Endothelial cell of umbilical vein (primary cell): ENCODE measurements around the gene SS18L1. TPM values are rescaled to one million over a fixed set of nuclear protein-coding genes. Genes with fewer than 3 reads are reported as not detected.

ENCODE experiments used
- BruUV-seq: library from RNA; stranded (reverse); fragments of 400-500 nt; replicated peaks from 2 replicates; lab custom pipeline; 2021; lab: Mats Ljungman, UMichigan
- CTCF ChIA-PET: fragments of 300-600, 350-600 bp; sonication (Branson Sonifier 250); formaldehyde crosslinking; loops from one replicate; lab custom pipeline; 2021; ENCODE audit warnings: antibody characterized with exemption, inconsistent platforms; lab: Charles Lee
- POLR2A ChIA-PET: fragments of 300-600, 350-600 bp; sonication (Branson Sonifier 250); formaldehyde crosslinking; loops from one replicate; lab custom pipeline; 2021; ENCODE audit warnings: antibody characterized with exemption, inconsistent platforms; lab: Charles Lee
- DNase-seq: peaks from one replicate; pipeline ENCODE4 v3.0.0-alpha.2; 2011; ENCODE audit warnings: low read depth, low spot score
- FAIRE-seq: peaks from 2 replicates; lab custom pipeline; 2011; peaks lifted over from hg19 to GRCh38; lab: Jason Lieb, UNC
- H2AFZ ChIP-seq: 2 replicates; pipeline ENCODE4 v1.6.0; 2012; ENCODE audit warnings: low read depth, low read length, control low read depth, inconsistent platforms
- H3K27ac ChIP-seq: 2 replicates; pipeline ENCODE4 v1.5.1; 2011; ENCODE audit warnings: low read depth, mild to moderate bottlenecking, control low read depth, low read length, moderate library complexity; ENCODE audit not compliant: insufficient read depth
- H3K27me3 ChIP-seq, 2 experiments: 2 replicates each; pipeline versions ENCODE4 v1.6.0 to v1.6.1; 2011; ENCODE audit warnings: low read length in 2 of 2, mixed read lengths in 1 of 2; ENCODE audit not compliant: control insufficient read depth in 2 of 2, insufficient read depth in 2 of 2
- H3K36me3 ChIP-seq, 2 experiments: 2 replicates in 1 of 2; 3 replicates in 1 of 2; pipeline ENCODE4 v1.5.1; 2011; ENCODE audit warnings: low read length in 2 of 2, mild to moderate bottlenecking in 1 of 2, moderate library complexity in 1 of 2; ENCODE audit not compliant: control insufficient read depth in 2 of 2, insufficient read depth in 2 of 2; ENCODE audit errors: extremely low read depth in 1 of 2
- H3K4me1 ChIP-seq: 3 replicates; pipeline ENCODE4 v1.5.1; 2011; ENCODE audit warnings: mild to moderate bottlenecking, low read length; ENCODE audit not compliant: control insufficient read depth, insufficient read depth; ENCODE audit errors: extremely low read depth
- H3K4me2 ChIP-seq: 2 replicates; pipeline ENCODE4 v1.6.1; 2011; ENCODE audit warnings: low read length, control low read depth, mixed read lengths; ENCODE audit not compliant: insufficient read depth
- H3K4me3 ChIP-seq, 3 experiments: fragments of 200-600 bp in 1 of 3; sonication (generic), shearing (Covaris generic) in 1 of 3; replicated peaks in 1 of 3; 2 replicates each; pipeline ENCODE4 v1.5.1; 2011 to 2016; ENCODE audit warnings: control low read depth in 3 of 3, low read length in 3 of 3, mild to moderate bottlenecking in 2 of 3, inconsistent platforms in 1 of 3, low read depth in 1 of 3, moderate library complexity in 1 of 3; ENCODE audit not compliant: insufficient read depth in 1 of 3
- H3K79me2 ChIP-seq: 2 replicates; pipeline ENCODE4 v1.6.0; 2012; ENCODE audit warnings: low read length, inconsistent platforms; ENCODE audit not compliant: control insufficient read depth, insufficient read depth
- H3K9ac ChIP-seq: replicated peaks from 2 replicates; pipeline ENCODE3; 2011; ENCODE audit warnings: low read length, control low read depth; ENCODE audit not compliant: insufficient read depth; ENCODE audit errors: extremely low read depth
- H3K9me1 ChIP-seq: replicated peaks from 3 replicates; pipeline ENCODE4 v1.6.0; 2011; ENCODE audit warnings: mild to moderate bottlenecking, low read length; ENCODE audit not compliant: control insufficient read depth, insufficient read depth; ENCODE audit errors: extremely low read depth
- H3K9me3 ChIP-seq: replicated peaks from 2 replicates; pipeline ENCODE4 v1.5.1; 2012; ENCODE audit warnings: low read length, inconsistent platforms; ENCODE audit not compliant: control insufficient read depth, insufficient read depth
- H4K20me1 ChIP-seq: replicated peaks from 2 replicates; pipeline ENCODE3; 2011; ENCODE audit warnings: mild to moderate bottlenecking, low read length; ENCODE audit not compliant: control insufficient read depth, insufficient read depth; ENCODE audit errors: extremely low read depth
- EZH2 ChIP-seq: IDR thresholded peaks from 2 replicates; pipeline ENCODE4 v1.6.1; 2012; ENCODE audit warnings: borderline replicate concordance, low read depth, mild to moderate bottlenecking, moderate library complexity, low read length, inconsistent platforms; ENCODE audit not compliant: severe bottlenecking
- FOS ChIP-seq: IDR thresholded peaks from 2 replicates; pipeline ENCODE4 v1.6.1; 2011; ENCODE audit warnings: mild to moderate bottlenecking, low read length, moderate library complexity, borderline replicate concordance; ENCODE audit not compliant: insufficient read depth
- GATA2 ChIP-seq: IDR thresholded peaks from 2 replicates; pipeline ENCODE4 v1.7.0; 2011; ENCODE audit warnings: low read depth, mild to moderate bottlenecking, moderate library complexity, mixed read lengths, low read length; ENCODE audit not compliant: insufficient read length, insufficient read depth
- JUN ChIP-seq: IDR thresholded peaks from 2 replicates; pipeline ENCODE4 v1.6.1; 2011; ENCODE audit warnings: borderline replicate concordance, low read depth; ENCODE audit not compliant: insufficient read length, insufficient read depth
- MYC ChIP-seq: IDR thresholded peaks from one replicate; pipeline ENCODE4 v1.6.1; 2011; ENCODE audit warnings: mild to moderate bottlenecking, low read depth, low read length
- POLR2A ChIP-seq: IDR thresholded peaks from 2 replicates; pipeline ENCODE4 v1.6.1; 2012; ENCODE audit warnings: low read depth, mild to moderate bottlenecking, control low read depth, low read length
- POLR2AphosphoS5 ChIP-seq: IDR thresholded peaks from 2 replicates; pipeline ENCODE4 v1.6.1; 2012; ENCODE audit warnings: low read depth, mild to moderate bottlenecking, control low read depth, low read length, moderate library complexity; ENCODE audit not compliant: insufficient read depth
- dilution Hi-C: fragments of 300-500 bp; cut with MboI; formaldehyde crosslinking; loops from one replicate; pipeline ENCODE4 v1.15.0; 2019; ENCODE audit warnings: low sequenced_read_pairs; ENCODE audit not compliant: extremely low pct_ligation_motif_present
- intact Hi-C: fragments of 100-400 bp; cut with micrococcal nuclease; formaldehyde crosslinking; loops from one replicate; pipeline ENCODE4 v1.10.0; 2022
- polyA plus RNA-seq, 4 experiments: library from polyadenylated mRNA; depleted of rRNA in 3 of 4; stranded (reverse) in 3 of 4; unstranded in 1 of 4; fragments of >200 nt; gene quantifications; 2 replicates each; pipeline versions ENCODE4 v1.2.1 to v1.2.3, GENCODE V29; 2011 to 2012; ENCODE audit warnings: missing spikeins in 1 of 4
- total RNA-seq: library from RNA; stranded (reverse); gene quantifications from 2 replicates; pipeline ENCODE4 v1.2.3, GENCODE V29; 2021
- TF ChIP-seq, protein P1 (sequence below): IDR thresholded peaks from 2 replicates; pipeline ENCODE4 v1.6.1; 2011; ENCODE audit not compliant: insufficient read depth, insufficient read length
- TF ChIP-seq, protein P2 (sequence below), 2 donors: IDR thresholded peaks; 1 replicate in 1 of 2; 2 replicates in 1 of 2; pipeline ENCODE4 v1.5.1; 2011; ENCODE audit warnings: low read length in 2 of 2, mild to moderate bottlenecking in 2 of 2, moderate library complexity in 2 of 2, control low read depth in 1 of 2, inconsistent platforms in 1 of 2, low read depth in 1 of 2; ENCODE audit not compliant: insufficient read depth in 1 of 2; ENCODE audit errors: extremely low read depth in 1 of 2

Gene SS18L1
- total and polyA plus RNA-seq, 2 donors (not counting 3 experiments of a cell fraction or from before 2014, with no cell fraction given), result 15.4 to 21.7 TPM

DNA sequence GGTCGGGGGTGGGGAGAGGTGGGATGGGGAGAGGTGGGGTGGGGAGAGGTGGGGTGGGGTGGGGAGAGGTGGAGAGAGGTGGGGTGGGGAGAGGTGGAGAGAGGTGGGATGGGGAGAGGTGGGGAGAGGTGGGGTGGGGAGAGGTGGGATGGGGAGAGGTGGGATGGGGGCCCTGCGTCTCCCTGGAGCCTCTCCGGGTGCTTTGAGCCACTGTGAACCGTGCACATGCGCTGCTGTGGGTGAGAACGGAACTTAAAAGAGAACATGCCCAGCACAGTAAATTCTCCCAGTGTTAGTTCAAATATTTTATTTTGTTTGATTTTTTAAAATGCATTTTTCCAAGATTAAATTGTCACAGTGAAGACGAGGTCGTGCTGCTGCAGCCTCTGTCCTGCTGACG, 16.7 kb downstream of the SS18L1 start:
- BruUV-seq, result no TSS peak
- dilution Hi-C loops, result no loop called here
- Histone ChIP-seq H2AFZ (no peak overlapping the region), H3K36me3 (peaks cover 11 to 39% of the 10 kb centered on the region in 2 experiments), H3K9ac (no peak overlapping the region), H3K79me2 (peaks cover 35% of the 10 kb centered on the region), H3K27ac (no peak overlapping the region), H3K4me1 (no peaks in the 10 kb centered on the region), H3K4me2 (no peak overlapping the region), H3K4me3 (no peak overlapping the region), H3K9me3 (no peaks in the 10 kb centered on the region), H3K27me3 (no peaks in the 10 kb centered on the region), H4K20me1 (peaks cover 2% of the 10 kb centered on the region), H3K9me1 (no peaks in the 10 kb centered on the region)
- ChIA-PET POLR2A (no interaction called here), CTCF (no interaction called here)
- intact Hi-C loops, result no loop called here
- FAIRE-seq (no peak), DNase-seq (no peak)
- TF ChIP-seq POLR2A (no peak), EZH2 (no peak), POLR2AphosphoS5 (no peak), GATA2 (no peak), MYC (no peak), JUN (no peak), FOS (no peak)
- TF ChIP-seq, protein P1, sequence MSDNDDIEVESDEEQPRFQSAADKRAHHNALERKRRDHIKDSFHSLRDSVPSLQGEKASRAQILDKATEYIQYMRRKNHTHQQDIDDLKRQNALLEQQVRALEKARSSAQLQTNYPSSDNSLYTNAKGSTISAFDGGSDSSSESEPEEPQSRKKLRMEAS, result no peak
- TF ChIP-seq, protein P2, sequence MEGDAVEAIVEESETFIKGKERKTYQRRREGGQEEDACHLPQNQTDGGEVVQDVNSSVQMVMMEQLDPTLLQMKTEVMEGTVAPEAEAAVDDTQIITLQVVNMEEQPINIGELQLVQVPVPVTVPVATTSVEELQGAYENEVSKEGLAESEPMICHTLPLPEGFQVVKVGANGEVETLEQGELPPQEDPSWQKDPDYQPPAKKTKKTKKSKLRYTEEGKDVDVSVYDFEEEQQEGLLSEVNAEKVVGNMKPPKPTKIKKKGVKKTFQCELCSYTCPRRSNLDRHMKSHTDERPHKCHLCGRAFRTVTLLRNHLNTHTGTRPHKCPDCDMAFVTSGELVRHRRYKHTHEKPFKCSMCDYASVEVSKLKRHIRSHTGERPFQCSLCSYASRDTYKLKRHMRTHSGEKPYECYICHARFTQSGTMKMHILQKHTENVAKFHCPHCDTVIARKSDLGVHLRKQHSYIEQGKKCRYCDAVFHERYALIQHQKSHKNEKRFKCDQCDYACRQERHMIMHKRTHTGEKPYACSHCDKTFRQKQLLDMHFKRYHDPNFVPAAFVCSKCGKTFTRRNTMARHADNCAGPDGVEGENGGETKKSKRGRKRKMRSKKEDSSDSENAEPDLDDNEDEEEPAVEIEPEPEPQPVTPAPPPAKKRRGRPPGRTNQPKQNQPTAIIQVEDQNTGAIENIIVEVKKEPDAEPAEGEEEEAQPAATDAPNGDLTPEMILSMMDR (IDR thresholded peaks at IDR 0.05; ENCODE audit: extremely low read depth in 1 of 2, insufficient read depth in 1 of 2, low read depth in 1 of 2, low read length in 2 of 2), result no peak
